HG02588 (cell line): ENCODE results near the gene CST2.
"Not testable (repeated sequence)": the region's sequence is repeated elsewhere in the genome, so short reads cannot be mapped to it uniquely, and the experiment has no call there.

Experiments used
- ATAC-seq: cut with Tn5 transposase; IDR thresholded peaks from one replicate; pipeline ENCODE4 v1.9.1; 2021; ENCODE audit warnings: mild to moderate bottlenecking, moderate library complexity; ENCODE audit not compliant: unreplicated experiment

Gene CST2

GRCh38 chr20:23826541-23827021 is at the start of gene CST2:
Gene CST2, minus strand, starts transcription at chr20:23826729. Its CDS starts 69 bp downstream, at chr20:23826660.
- no peak for ATAC-seq

- ATAC-seq, result no peak
Observed at GRCh38 chr20:23875606-23876237, 49.2 kb upstream of the CST2 start.

- no peak for ATAC-seq
Observed at GRCh38 chr20:23874747-23875146, 48.2 kb upstream of the CST2 start.

- ATAC-seq, result no peak
Observed at GRCh38 chr20:23873370-23874015, 47.0 kb upstream of the CST2 start.

GRCh38 chr20:23872065-23872464 is 45.5 kb upstream of the CST2 start:
- ATAC-seq, result no peak

GRCh38 chr20:23870461-23870860 is 43.9 kb upstream of the CST2 start:
- ATAC-seq, result no peak

GRCh38 chr20:23869520-23869919 is 43.0 kb upstream of the CST2 start:
- ATAC-seq, result no peak

- no peak for ATAC-seq
Observed at GRCh38 chr20:23868321-23868720, 41.8 kb upstream of the CST2 start.

GRCh38 chr20:23867152-23867776 is 40.7 kb upstream of the CST2 start:
- no peak for ATAC-seq

- not testable (repeated sequence) for ATAC-seq
Observed at GRCh38 chr20:23860771-23861170, 34.2 kb upstream of the CST2 start.

- no peak for ATAC-seq
Observed at GRCh38 chr20:23857962-23858595, 31.6 kb upstream of the CST2 start.

GRCh38 chr20:23856736-23857135 is 30.2 kb upstream of the CST2 start:
- ATAC-seq, result no peak

- ATAC-seq, result no peak
Observed at GRCh38 chr20:23856226-23856625, 29.7 kb upstream of the CST2 start.

- ATAC-seq, result no peak
Observed at GRCh38 chr20:23841693-23842092, 15.2 kb upstream of the CST2 start.

GRCh38 chr20:23835716-23836115 is 9.2 kb upstream of the CST2 start:
- ATAC-seq, result no peak

GRCh38 chr20:23832775-23833513 is 6.4 kb upstream of the CST2 start:
- ATAC-seq, result no peak

- ATAC-seq, result not testable (repeated sequence)
Observed at GRCh38 chr20:23831961-23832360, 5.4 kb upstream of the CST2 start.

- no peak for ATAC-seq
Observed at GRCh38 chr20:23823621-23824324, 2.8 kb downstream of the CST2 start.

- ATAC-seq, result no peak
Observed at GRCh38 chr20:23823111-23823510, 3.4 kb downstream of the CST2 start.

GRCh38 chr20:23820493-23820892 is 6.0 kb downstream of the CST2 start:
- no peak for ATAC-seq
